ENCODE measurements around the gene SELENOW.
"Not testable (repeated sequence)": the region's sequence is repeated elsewhere in the genome, so short reads cannot be mapped to it uniquely, and the experiment has no call there.

The SELENOW gene

DNA sequence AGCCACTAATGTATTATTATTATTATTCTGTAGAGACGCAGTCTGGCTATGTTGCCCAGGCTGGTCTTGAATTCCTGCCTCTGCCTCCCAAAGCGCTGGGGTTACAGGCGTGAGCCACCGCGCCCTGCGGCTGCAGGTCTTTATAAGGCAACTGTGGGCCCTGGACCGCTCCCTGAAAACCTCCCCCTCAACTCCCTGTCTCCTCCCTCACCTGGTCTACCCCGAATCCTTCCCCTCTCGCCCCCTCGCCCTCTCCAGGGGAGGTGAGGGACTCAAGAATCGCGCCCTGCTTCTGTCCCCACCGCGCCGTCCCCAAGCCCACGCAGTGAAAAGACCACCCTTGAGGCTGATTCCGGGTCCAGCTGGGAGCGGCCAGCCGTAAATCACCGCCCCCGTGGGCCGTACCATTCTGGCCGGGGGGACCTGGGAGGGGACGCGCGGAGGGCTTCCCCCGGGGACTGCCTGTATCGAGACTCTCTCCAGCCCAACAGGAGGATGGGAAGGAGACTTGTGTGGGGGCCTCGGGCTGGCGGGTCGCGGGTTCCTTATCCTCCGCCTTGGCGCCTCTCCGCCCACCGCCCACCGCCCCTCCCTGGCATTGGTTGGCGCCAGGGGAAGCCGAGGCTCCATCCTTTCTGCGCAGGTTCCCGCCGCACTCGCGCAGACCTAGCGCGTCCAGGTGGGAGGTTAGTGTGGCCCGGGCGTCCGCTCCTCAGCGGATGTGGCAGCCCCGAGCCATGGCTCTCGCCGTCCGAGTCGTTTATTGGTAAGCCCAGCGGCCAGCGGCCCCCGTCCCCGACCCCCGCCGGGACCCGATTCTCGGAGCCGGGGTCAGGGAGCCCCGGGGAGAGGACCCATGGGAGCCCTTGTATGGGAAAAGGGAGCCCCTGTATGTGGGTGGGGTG, at the start of gene SELENOW:
Gene SELENOW (plus strand): TSS at position 655 of the 905 bp plus-strand sequence. CDS start 83 bp downstream, at position 738.
- DNase-seq, result peak; percentile 78 to 82

DNA sequence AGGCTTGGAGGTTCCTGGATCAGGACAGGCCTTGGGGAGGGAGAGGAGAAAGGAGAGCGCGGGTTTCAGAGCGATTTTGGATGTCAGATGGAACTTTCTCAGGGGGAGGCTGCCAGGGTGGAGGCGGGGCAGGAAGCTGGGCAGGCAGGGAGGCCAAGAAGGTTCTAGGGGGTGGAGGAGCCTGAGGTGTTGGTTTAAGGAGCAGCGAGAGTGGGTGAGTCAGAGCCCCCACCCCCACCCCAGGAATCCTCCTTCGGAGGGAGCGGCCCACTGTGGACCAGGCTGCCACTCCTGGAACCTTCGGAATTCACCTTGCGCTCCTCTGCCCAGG, 49.1 kb upstream of the SELENOW start:
- DNase-seq, result peak in 1 of 2 donors; percentile 35

DNA sequence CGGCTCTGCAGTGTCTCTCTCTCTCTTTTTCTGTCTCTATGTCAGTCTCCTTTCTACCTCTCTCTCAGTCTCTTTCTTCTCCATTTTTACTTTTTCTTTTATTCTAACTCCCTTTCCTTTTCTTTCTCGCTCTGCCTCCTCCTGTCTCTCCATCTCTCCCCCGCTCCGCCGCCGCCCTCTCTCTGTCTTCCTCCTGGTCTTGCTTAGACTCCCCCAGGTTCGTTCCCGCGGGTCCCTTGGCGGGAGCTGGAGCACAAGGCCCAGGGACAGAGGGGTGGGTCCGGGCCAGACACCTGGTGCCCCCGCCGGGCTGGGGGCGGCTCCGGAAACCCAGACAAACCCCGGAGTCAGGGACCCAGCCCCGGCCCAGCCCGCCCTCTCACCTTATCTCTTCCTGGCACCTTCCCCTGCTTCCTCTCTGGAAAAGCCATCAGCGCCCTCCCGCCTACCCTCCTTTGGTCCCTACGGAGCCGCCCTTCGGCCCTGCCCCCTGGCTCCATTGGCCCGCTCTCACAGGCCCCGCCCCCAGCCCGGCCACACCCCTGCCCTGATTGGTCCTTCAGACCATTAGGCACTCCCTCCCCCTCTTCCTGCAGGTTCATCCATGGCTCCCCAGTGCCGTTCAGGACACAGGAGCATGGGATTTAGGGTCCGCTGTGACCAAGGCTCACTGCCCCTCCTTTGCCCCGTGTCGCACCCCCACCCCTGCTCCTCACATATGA, 48.5 kb upstream of the SELENOW start:
- peak; percentile 65 to 75 for DNase-seq

DNA sequence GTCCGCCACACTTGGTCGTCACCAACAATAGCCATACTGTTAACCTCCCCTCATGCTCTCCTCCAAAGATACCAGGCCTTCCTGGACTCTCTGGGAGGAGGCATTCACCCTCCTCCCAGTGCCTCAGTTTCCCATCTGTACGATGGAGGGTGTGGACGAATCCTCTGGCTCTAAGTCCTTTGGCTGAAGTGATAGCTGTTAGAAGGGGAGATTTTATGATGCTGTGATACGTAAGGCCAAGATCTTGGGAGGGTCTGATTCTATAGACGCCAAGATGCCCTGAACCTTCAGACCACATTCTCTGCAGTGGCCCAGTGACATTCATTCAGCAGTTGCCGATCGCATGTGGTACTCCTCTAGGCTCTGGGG, 48.0 kb upstream of the SELENOW start:
- no peak for DNase-seq

DNA sequence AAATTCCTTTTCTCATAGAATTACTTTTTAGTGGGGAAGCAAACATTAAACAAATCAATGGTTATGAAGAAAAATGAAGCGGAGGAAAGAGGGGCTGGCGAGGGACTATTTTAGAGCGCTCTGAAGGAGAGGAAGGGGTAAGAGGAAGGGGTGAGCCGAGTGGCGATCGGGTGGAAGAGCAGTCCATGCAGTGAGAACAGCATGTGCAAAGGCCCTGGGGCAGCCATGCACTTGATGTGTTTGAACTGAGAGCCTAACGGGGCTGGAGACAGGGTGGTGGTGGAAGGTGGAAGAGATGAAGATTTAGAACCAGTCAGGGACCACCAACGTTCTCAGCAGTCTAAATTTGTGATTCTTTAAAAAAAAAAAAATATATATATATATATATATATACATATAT, 47.6 kb upstream of the SELENOW start:
- no peak for DNase-seq

DNA sequence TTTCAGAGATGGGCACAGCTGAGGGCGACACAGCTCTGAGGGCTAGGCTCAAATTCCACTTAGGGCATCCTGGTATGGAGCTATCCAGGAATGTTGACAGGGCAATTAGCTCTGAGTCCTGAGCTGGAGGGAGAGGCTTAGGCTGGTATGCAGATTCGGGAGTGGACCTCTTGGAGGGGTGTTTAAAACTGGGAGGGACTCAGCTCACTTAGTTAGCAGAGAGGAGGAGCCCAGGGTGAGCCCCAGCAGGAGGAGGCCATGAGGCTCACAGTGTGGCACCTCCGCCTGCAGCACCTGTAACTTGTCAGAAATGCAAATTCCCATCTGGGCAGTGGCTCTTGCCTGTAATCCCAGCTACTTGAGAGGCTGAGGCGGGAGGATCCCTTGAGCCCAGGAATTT, 43.4 kb upstream of the SELENOW start:
- no peak for DNase-seq

DNA sequence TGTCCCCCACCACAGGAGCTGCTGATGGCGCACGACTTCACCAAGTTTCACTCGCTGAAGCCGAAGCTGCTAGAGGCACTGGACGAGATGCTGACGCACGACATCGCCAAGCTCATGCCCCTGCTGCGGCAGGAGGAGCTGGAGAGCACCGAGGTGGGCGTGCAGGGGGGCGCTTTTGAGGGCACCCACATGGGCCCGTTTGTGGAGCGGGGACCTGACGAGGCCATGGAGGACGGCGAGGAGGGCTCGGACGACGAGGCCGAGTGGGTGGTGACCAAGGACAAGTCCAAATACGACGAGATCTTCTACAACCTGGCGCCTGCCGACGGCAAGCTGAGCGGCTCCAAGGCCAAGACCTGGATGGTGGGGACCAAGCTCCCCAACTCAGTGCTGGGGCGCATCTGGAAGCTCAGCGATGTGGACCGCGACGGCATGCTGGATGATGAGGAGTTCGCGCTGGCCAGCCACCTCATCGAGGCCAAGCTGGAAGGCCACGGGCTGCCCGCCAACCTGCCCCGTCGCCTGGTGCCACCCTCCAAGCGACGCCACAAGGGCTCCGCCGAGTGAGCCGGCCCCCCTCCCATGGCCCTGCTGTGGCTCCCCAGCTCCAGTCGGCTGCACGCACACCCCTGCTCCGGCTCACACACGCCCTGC, 37.5 kb upstream of the SELENOW start:
- DNase-seq, result no peak

DNA sequence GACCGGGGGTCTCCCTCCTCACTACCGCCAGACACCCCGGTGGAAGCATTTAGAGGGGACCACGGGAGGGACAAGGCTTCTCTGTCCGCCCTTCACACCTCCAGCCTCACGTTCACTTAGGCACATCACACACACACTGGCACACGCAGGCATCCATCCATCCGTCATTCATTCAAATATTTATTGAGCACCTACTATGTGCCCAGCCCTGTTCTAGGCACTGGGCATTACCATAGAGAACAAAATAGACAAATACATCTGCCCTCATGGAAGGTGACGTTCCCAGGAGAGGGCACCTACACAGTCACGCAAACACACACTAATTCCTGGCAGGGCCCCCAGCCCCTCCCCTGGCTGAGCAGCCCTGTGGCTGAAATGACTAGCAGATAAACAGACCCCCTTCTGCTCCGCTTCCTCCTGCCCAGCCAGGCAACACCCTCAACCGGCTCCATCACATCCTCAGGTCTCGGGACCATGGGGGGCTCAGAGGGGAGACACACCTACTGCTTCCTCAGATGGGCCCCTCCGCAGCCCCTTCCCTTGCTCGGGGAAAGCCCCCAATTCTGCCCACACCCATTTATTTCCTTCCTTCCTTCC, 36.9 kb upstream of the SELENOW start:
- no peak for DNase-seq

DNA sequence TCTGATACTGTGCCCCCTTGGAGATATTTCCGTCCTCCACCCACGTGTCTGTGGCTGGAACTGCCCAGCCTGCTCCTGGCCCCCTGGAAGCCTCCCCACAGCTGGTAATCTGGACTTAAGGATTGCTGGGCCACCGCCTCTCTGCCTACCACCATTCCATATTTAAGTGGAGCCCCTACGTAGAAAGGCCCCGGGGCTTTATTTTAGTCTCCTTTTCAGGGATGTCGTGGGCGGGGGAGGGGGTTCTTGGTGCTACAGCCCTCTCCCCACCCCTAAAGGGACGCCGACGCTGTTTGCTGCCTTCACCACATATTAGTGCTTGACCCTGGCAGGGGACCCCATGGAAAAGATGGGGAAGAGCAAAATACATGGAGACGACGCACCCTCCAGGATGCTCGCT, 35.9 kb upstream of the SELENOW start:
- DNase-seq, result no peak

DNA sequence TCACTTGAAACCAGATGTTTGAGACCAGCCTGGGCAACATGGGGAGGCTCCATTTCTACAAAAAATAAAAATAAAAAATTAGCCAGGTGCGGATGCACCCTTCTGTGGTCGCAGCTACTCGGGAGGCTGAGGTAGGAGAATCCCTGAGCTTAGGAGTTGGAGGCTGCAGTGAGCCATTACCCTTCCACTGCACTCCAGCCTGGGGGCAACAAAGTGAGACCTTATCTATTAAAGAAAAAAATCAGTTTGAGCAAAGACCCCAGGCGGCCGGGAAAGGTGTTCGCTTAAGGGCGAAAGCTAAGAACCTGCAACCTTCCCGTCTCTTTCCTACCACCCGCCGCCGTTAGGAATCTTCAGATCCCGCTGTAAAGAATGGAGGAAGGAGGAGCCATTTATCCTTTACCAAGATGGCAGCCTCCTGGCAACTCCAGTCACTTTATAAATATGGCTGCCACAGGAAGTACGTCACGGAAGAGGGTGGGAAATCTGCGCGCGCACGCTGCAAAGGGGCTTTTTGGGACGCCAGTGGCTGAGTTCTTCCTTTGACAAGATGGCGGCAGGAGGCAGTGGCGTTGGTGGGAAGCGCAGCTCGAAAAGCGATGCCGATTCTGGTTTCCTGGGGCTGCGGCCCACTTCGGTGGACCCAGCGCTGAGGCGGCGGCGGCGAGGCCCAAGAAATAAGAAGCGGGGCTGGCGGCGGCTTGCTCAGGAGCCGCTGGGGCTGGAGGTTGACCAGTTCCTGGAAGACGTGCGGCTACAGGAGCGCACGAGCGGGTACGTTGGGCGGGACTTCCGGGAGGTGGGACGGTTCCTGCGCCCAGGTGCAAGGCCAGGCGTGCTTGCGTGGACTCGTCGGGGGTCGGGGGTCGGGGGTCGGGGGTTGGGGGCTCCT, 33.2 kb upstream of the SELENOW start, which contains the start of gene NOP53:
Gene NOP53 (plus strand): TSS at position 537 of the 892 bp plus-strand sequence. CDS start 14 bp downstream, at position 551.
- peak; percentile 97 for DNase-seq

DNA sequence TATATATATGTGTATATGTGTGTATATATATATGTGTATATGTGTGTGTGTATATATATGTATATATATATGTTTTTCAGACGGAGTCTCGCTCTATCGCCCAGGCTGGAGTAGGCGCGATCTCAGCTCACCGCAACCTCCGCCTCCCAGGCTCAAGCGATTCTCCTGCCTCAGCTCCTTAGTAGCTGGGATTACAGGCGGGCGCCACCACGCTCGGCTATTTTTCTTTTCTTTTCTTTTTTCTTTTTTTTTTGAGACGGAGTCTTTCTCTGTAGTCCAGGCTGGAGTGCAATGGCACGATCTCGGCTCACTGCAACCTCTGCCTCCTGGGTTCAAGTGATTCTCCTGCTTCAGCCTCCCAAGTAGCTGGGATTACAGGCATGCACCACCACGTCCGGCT, 32.4 kb upstream of the SELENOW start:
- DNase-seq, result not testable (repeated sequence)

DNA sequence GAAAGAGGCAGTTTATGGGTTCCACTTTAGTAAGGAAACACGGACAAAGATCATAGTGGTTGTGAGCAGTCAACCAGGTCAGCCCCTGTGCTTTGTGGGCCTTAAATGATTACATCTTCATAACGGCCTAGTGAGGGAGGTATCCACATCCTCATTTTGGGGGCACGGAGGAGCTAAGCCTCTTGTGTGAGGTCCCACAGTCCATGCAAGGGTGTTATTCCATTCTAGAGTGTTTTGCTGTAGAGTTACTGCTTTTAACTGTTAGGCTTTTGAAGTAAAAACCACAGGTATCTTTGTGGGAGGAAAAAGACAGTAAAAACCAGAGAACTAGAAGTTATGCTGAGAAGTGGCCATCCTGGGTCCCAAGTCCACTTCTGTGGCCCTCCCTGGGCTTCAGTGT, 29.2 kb upstream of the SELENOW start:
- DNase-seq, result no peak

DNA sequence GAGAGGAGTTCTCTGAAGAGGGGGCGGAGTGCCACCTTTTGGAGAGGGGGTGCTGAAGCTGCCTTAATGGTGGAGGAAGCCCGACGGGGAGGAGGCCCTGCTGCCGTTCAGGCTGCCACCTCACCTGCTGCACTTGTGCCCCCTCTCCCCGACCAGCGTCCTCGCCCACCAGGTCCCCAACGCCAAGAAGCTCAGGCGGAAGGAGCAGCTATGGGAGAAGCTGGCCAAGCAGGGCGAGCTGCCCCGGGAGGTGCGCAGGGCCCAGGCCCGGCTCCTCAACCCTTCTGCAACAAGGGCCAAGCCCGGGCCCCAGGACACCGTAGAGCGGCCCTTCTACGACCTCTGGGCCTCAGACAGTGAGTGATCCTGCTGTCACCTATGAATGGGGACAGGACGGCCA, 27.8 kb upstream of the SELENOW start:
- DNase-seq, result no peak

DNA sequence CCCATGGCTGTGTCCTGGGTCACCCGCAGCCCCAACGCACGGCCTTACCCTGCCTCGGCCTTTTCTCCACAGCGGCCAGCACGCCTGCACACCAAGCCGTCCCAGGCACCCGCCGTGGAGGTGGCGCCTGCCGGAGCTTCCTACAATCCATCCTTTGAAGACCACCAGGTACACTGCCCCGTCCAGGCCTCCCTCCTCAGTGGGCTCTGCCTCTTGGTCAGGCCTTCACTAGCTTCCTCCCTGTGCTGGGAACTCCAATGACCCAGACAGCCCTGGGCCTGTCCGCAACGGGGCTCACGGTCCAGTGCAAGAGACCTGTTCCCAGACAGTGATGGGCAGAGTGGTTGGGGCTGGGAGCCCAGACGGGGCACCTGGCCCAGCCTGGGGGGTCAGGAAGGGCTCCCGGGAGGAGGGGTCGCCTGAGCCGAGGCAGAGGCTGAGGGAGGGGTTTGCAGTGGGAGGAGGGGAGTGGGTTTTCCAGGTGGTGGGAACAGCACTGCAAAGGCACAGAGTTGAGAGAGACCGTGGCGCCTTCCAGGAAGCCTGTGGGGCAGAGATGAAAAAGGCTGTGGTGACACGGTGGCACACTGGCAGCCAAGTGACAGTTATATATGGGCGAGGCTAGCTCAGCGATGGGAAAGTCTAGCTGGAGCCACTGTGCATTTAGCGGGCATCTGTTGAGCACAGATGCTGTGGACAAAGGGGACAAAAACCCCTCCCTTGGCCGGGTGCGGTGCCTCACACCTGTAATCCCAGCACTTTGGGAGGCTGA, 25.9 kb upstream of the SELENOW start:
- no peak for DNase-seq

DNA sequence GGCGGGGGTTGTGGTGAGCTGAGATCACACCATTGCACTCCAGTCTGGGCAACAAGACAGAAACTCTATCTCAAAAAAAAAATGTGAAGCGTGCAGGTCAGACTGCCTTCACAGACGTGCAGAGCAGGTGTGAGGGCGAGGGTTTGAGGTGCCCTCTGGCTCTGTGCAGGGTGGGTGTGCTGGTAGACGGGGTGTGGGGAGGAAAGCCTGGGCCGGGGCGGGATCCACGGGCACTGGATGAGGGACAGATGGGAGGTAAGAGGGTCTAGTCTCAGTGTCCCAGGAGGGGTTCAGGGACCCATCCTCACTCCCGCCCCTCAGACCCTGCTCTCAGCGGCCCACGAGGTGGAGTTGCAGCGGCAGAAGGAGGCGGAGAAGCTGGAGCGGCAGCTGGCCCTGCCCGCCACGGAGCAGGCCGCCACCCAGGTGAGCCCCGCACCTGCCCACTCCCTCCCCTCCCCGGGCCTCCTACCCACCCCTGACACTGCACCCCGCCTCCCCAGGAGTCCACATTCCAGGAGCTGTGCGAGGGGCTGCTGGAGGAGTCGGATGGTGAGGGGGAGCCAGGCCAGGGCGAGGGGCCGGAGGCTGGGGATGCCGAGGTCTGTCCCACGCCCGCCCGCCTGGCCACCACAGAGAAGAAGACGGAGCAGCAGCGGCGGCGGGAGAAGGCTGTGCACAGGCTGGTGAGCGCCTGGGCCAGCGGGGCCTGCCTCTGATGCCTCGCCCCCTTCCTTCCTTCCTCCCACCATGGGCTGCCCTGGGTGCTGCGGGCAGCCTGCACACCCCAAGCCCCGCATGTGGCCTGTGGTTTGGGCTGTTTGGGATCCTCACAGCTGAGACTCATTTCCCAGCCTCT, 24.1 kb upstream of the SELENOW start:
- no peak for DNase-seq

DNA sequence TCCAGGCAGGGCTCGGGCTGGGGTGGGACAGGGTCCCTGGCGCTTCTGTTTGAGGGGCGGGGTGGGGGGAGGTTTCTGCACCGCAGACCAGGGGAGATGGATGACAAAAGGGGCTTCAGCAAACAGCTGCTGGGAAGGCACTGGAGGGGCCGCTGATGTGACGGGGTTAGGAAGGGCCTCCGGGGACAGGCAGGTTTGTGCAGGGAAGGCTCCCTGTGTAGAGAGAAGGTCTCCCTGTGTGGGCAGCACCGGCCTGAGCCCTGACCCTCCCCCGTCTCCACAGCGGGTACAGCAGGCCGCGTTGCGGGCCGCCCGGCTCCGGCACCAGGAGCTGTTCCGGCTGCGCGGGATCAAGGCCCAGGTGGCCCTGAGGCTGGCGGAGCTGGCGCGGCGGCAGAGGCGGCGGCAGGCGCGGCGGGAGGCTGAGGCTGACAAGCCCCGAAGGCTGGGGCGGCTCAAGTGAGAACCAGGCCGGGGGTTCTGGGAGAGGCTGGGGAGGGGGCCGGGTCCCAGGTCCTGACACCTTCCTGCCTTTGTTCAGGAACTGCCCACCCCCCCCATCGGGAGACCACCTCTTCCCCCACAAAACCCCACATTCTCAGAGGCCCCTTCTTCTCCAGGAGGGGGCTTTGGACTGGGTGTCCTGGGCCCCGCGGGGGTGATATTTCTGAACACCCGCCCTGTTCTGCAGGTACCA, 23.3 kb upstream of the SELENOW start:
- DNase-seq, result no peak

DNA sequence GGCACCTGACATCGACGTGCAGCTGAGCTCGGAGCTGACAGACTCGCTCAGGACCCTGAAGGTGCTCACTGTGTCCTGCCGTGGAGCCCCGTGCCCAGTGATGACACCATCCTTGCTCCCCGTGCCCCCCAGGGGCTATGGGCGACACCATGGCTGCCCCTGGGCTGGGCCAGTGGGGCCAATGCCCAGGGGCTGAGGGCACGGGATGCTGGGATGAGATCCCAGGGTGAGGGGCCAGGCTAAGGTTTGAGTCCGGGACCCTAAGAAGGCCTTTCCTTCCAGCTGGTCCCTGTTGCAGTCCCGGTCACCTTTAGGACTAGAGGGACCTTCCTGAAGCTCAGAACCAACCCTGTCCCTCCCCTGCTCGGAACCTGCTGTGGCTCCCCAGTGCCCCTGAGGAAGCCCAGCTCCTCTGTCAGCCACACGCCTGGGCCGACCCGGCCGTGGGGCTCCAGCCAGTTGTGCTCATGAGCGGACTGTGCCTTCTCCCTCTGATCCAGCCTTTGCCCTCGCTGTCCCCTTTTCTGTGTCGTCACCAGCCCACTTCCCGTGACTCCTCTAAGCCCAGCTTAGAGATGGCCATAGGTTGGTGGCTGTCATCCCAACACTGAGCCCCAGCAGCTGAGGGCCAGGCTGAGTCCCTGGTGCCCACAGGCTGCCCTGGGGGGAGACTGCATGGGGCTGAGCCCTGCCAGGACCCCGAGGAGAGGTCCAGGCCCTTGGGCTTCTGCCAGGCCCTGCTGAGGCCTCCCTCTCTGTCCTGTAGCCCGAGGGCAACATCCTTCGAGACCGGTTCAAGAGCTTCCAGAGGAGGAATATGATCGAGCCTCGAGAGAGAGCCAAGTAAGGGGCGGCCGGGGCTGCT, 22.5 kb upstream of the SELENOW start:
- DNase-seq, result no peak

DNA sequence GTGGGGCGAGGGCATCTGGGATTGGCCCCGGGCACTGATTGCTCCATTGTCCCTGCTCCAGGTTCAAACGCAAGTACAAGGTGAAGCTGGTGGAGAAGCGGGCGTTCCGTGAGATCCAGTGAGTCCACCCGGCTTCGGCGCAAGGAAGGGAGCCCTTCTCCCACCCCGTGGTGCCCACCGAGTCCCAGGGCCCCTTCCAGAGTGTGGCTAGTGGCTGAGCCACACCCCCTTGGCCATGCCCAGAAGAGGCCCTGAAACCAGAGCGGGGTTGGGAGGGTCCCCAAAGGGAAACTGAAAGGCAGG, 21.9 kb upstream of the SELENOW start:
- DNase-seq, result no peak

Data from stimulated activated CD4-positive, alpha-beta T cell treated with anti-CD3 and anti-CD28 coated beads, Interleukin-2, amount 100 ng/mL, for 24 hours (primary cell).